Body of pancreas (tissue), 4 donors: ENCODE data around the gene FA2H. TPM values are rescaled to one million over a fixed set of nuclear protein-coding genes. Genes with fewer than 3 reads are reported as not detected.

Experiments used
- ATAC-seq: fragments of 150-250 bp; one replicate; pipeline ENCODE4 v1.9.1; 2016
- DNase-seq, 4 donors: peaks; one replicate each; pipeline ENCODE4 v3.0.0-alpha.2; 2019
- H3K27ac ChIP-seq, 4 donors: fragments of 200-600 bp; sonication (generic); 1 replicate in 3 of 4; 2 replicates in 1 of 4; pipeline versions ENCODE4 v1.5.1 to v1.6.1; 2016 to 2019; ENCODE audit warnings: mild to moderate bottlenecking in 1 of 4, mixed read lengths in 1 of 4, moderate library complexity in 1 of 4
- H3K27me3 ChIP-seq, 2 donors: fragments of 200-600 bp; sonication (generic); one replicate each; pipeline ENCODE4 v1.6.0; 2016; ENCODE audit warnings: mild to moderate bottlenecking in 1 of 2
- H3K36me3 ChIP-seq, 2 donors: fragments of 200-600 bp; sonication (generic); replicated peaks in 1 of 2; 2 replicates each; pipeline ENCODE4 v1.5.1; 2016; ENCODE audit warnings: low read depth in 2 of 2; ENCODE audit not compliant: insufficient read depth in 1 of 2
- H3K4me1 ChIP-seq: fragments of 200-600 bp; sonication (generic); one replicate; pipeline ENCODE4 v1.6.0; 2016
- H3K4me3 ChIP-seq, 2 donors: fragments of 200-600 bp; sonication (generic); 1 replicate in 1 of 2; 2 replicates in 1 of 2; pipeline ENCODE4 v1.5.1; 2016 to 2019
- H3K9me3 ChIP-seq, 3 donors: fragments of 200-600 bp; sonication (generic); 1 replicate in 2 of 3; 2 replicates in 1 of 3; pipeline ENCODE4 v1.5.1; 2016
- CTCF ChIP-seq, 7 experiments: fragments of 450-650 bp in 4 of 7; fragments of 200-600 bp in 3 of 7; sonication (generic) in 3 of 7; IDR thresholded peaks; one replicate each; pipeline ENCODE4 v1.5.1; 2016 to 2019; ENCODE audit warnings: antibody characterized with exemption in 7 of 7
- POLR2A ChIP-seq, 3 donors: fragments of 450-650 bp; IDR thresholded peaks; one replicate each; pipeline ENCODE4 v1.6.1; 2016; ENCODE audit warnings: antibody characterized with exemption in 3 of 3, mild to moderate bottlenecking in 2 of 3
- WGBS, 2 donors: methylation state at CpG; one replicate each; pipeline ENCODE4 v1.1.5; 2017; 5-methylcytosine and 5-hydroxymethylcytosine counted together
- intact Hi-C: fragments of 100-400 bp; cut with DNase I; formaldehyde crosslinking; loops from one replicate; pipeline ENCODE4 v1.15.1; 2023
- total RNA-seq, 2 donors: library from RNA; depleted of rRNA; stranded (reverse); fragments of >200 nt; gene quantifications; one replicate each; pipeline ENCODE4 v1.1.0, GENCODE V29; 2016

Gene FA2H
- total RNA-seq, 2 donors from 2014 or later: 3.3 to 5.4 TPM

DNA sequence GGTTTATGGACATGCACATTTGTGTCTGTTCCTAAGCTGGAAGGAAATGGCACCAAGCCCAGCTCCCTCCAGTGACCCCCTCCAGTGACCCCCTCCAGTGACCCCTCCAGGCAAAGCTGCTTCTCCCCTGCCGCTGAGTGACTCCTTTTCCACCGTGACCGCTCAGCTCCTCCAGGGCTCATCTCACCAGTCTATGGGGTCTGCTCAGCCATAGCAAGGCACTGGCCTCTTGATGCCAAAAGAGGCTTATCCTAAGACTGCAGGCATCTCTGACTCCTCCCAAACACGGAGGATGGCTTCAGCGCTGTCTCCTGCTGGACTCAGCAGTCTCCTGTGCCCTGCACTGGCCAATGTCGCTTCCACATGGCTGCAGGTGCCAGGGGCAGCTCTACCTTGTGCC, 35.3 kb downstream of the FA2H start:
- H3K27me3 ChIP-seq: no peaks in the 10 kb centered on the region
- intact Hi-C loops: no loop called here
- H3K4me1 ChIP-seq: peaks cover 20% of the 10 kb centered on the region
- no peaks in the 10 kb centered on the region for H3K36me3 ChIP-seq
- ATAC-seq (no peak), DNase-seq (no peak)
- no peak overlapping the region for H3K4me3 ChIP-seq
- 85 to 93% methylated on average over 3 to 6 of the region's 6 CpGs for WGBS, 2 donors
- H3K27ac ChIP-seq: no peak overlapping the region
- H3K9me3 ChIP-seq: no peaks in the 10 kb centered on the region
- TF ChIP-seq CTCF (IDR thresholded peaks at IDR 0.05) (no peak), POLR2A (IDR thresholded peaks at IDR 0.05) (no peak)

GRCh38 chr16:74738816-74739215, 35.8 kb downstream of the FA2H start:
- Histone ChIP-seq H3K36me3 (no peaks in the 10 kb centered on the region), H3K27me3 (no peaks in the 10 kb centered on the region), H3K4me3 (no peak overlapping the region), H3K4me1 (peaks cover 17% of the 10 kb centered on the region), H3K27ac (no peak overlapping the region), H3K9me3 (no peaks in the 10 kb centered on the region)
- TF ChIP-seq CTCF (IDR thresholded peaks at IDR 0.05): no peak
- no peak for TF ChIP-seq POLR2A (IDR thresholded peaks at IDR 0.05)
- 93% methylated on average over 6 of the region's 11 CpGs for WGBS, 2 donors
- intact Hi-C loops: no loop called here
- DNase-seq (no peak), ATAC-seq (no peak)

DNA sequence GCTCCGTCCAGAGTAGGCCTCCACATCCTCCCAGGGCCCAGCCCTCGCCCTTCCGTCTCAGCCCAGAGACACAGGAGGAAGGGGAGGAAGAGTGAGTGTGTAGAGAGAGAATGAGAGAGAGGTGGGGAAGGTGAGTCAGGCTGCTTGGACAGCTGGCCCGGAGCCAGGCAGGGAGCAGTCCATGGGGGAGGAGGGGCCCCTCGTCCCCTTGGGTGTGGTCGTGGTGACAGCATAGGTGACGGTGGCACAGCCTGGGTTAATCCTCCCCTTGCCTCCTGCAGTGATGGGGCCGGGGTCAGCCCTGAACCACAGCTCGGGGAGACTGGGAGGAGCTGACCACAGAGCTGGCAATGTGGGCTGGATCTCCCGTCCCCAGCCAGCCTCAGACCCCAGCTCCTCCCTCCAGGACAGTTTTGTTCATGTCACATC, 36.5 kb downstream of the FA2H start:
- ATAC-seq: no peak
- Histone ChIP-seq H3K27me3 (no peaks in the 10 kb centered on the region), H3K4me1 (peaks cover 11% of the 10 kb centered on the region), H3K4me3 (no peak overlapping the region), H3K9me3 (no peaks in the 10 kb centered on the region), H3K36me3 (no peaks in the 10 kb centered on the region), H3K27ac (no peak overlapping the region)
- WGBS, 2 donors: 68 to 82% methylated on average over 9 to 10 of the region's 10 CpGs
- TF ChIP-seq POLR2A (IDR thresholded peaks at IDR 0.05): no peak
- no peak for TF ChIP-seq CTCF (IDR thresholded peaks at IDR 0.05)
- intact Hi-C loops: no loop called here
- no peak for DNase-seq

DNA sequence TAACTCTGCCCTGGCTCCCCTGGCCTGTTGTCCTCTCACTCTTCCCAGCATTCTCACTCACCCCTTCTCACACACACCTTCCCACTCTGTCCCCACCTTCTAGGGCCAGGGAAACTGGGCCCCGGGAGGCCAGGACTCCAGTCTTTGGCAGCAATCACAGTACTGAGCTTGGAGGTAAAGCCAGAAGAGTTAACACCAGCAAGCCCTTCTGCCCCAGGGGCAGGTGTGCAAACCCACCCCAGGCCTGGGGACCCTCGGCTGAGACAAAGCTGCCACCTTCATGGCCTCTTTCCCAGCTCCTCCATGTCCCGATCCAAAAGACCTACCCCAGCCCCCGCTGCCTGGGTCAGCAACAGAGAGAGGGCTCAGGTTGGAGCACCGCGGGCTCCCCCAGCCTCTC, 37.1 kb downstream of the FA2H start:
- 94 to 95% methylated on average over 5 to 6 of the region's 6 CpGs for WGBS, 2 donors
- Histone ChIP-seq H3K27me3 (no peaks in the 10 kb centered on the region), H3K4me3 (no peak overlapping the region), H3K4me1 (peaks cover 10% of the 10 kb centered on the region), H3K36me3 (no peaks in the 10 kb centered on the region), H3K27ac (no peak overlapping the region), H3K9me3 (no peaks in the 10 kb centered on the region)
- TF ChIP-seq CTCF (IDR thresholded peaks at IDR 0.05) (no peak), POLR2A (IDR thresholded peaks at IDR 0.05) (no peak)
- DNase-seq (no peak), ATAC-seq (no peak)
- intact Hi-C loops: no loop called here

- TF ChIP-seq POLR2A (IDR thresholded peaks at IDR 0.05): no peak
- TF ChIP-seq CTCF (IDR thresholded peaks at IDR 0.05): no peak
- H3K9me3 ChIP-seq: no peaks in the 10 kb centered on the region
- DNase-seq (no peak), ATAC-seq (no peak)
- H3K4me1 ChIP-seq: peaks cover 10% of the 10 kb centered on the region
- WGBS, 2 donors: 86 to 88% methylated on average over 9 of the region's 9 CpGs
- H3K27ac ChIP-seq: no peak overlapping the region
- intact Hi-C loops: no loop called here
- H3K27me3 ChIP-seq: no peaks in the 10 kb centered on the region
- no peaks in the 10 kb centered on the region for H3K36me3 ChIP-seq
- H3K4me3 ChIP-seq: no peak overlapping the region
These were observed 38.0 kb downstream of the FA2H start for GRCh38 chr16:74736531-74737157.
